ENCODE measurements around the gene PPP1R1A. TPM values are rescaled to one million over a fixed set of nuclear protein-coding genes. Genes with fewer than 3 reads are reported as not detected.

Gene PPP1R1A
- total and polyA plus RNA-seq, 4 donors: 4.7 to 15.8 (median 11.3) TPM

DNA sequence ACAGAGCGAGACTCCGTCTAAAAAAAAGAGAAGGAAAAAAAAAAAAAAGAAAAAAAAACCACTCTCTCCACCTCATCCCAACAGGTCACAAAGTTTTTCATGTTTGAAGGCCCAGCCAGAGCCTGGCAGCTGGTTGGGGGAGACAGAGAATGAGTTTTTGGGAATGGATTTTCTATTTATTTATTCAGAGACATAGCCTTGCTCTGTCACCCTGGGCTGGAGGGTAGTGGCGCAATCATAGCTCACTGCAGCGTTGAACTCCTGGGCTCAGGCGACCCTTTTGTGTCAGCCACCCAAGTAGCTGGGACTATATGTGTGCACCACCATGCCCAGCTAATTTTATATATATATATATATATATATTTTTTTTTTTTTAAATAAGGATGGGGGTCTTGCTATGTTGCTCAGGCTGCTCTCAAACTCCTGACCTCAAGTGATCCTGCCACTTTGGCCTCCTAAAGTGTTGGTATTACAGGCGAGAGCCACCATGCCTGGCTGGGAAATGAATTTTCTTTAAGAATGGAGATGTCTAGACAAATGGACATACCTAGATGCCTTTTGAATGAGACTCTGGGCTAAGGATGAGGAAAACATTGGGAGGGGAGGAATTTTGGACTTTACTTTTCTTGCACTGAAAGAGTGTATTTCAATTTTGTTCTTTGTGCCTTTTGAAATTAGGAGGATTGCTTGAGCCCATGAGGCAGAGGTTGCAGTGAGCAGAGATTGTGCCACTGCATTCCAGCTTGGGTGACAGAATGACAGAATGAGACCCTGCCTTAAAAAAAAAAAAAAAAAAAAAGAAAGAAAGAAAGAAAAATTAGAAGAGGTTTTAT lies 16.9 kb upstream of the PPP1R1A start:
- Histone ChIP-seq H3K36me3 (ENCODE audit: control insufficient read depth in 1 of 2, insufficient read depth in 2 of 2, low read length in 1 of 2) (no peaks in the 10 kb centered on the region), H3K27me3 (ENCODE audit: control insufficient read depth in 1 of 2, insufficient read depth in 2 of 2, low read length in 1 of 2) (no peaks in the 10 kb centered on the region), H3K9me3 (ENCODE audit: control insufficient read depth, low read length) (no peaks in the 10 kb centered on the region), H3K4me1 (ENCODE audit: control insufficient read depth in 1 of 2, insufficient read depth in 2 of 2, low read length in 2 of 2) (no peaks in the 10 kb centered on the region), H3K4me3 (ENCODE audit: low read length in 2 of 2) (no peak overlapping the region), H3K27ac (ENCODE audit: low read depth in 1 of 2, low read length in 2 of 2) (no peak overlapping the region)
- WGBS, 2 donors: 95 to 98% methylated on average over 6 of the region's 6 CpGs
- ATAC-seq (ENCODE audit: low FRiP score) (no peak), DNase-seq (no peak)
- intact Hi-C loops (cut with DNase I): no loop called here

DNA sequence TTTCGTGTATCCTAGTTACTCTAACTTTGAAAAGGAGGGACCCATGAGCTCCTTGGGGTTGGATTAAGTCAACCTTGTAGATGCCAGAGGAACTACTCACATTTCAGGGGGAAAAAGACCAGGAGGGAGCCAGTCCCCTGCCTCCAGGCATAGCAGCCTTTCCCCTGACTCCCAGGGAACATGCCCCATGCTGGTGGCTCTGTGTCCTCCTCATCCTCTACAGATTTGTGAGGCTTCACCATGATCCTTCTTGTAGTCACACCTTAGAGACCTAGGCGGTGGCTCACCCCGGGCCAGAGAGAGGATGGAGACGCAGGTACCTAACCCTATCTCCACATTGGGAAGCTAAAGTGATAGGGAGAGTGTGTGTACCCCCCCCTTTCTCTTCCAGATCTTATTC lies 16.0 kb upstream of the PPP1R1A start:
- H3K27me3 ChIP-seq (ENCODE audit: control insufficient read depth in 1 of 2, insufficient read depth in 2 of 2, low read length in 1 of 2): no peaks in the 10 kb centered on the region
- intact Hi-C loops (cut with DNase I): no loop called here
- H3K27ac ChIP-seq (ENCODE audit: low read depth in 1 of 2, low read length in 2 of 2): no peak overlapping the region
- H3K4me1 ChIP-seq (ENCODE audit: control insufficient read depth in 1 of 2, insufficient read depth in 2 of 2, low read length in 2 of 2): no peaks in the 10 kb centered on the region
- H3K9me3 ChIP-seq (ENCODE audit: control insufficient read depth, low read length): no peaks in the 10 kb centered on the region
- H3K36me3 ChIP-seq (ENCODE audit: control insufficient read depth in 1 of 2, insufficient read depth in 2 of 2, low read length in 1 of 2): no peaks in the 10 kb centered on the region
- DNase-seq (no peak), ATAC-seq (ENCODE audit: low FRiP score) (no peak)
- 90 to 93% methylated on average over 4 of the region's 4 CpGs for WGBS, 2 donors
- no peak overlapping the region for H3K4me3 ChIP-seq (ENCODE audit: low read length in 2 of 2)

DNA sequence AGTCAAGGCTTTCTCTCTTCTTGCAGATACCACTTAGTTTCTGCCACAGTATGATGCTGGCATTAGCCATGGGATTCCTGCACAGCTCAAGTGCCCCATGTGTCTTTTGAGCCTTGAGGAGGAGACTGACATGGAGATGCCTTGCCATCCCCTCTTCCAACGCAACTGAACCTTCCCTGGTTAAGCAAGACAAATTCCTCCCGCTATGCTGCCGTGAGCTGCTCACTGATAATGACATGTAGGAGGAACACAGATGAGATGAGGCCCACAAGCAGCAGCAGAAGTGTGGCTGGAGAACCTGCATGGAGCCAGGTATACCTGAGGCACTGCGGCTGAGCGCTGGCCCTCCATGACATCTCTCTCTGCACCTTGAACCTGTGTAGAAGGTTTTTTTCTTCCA lies 15.4 kb upstream of the PPP1R1A start:
- Histone ChIP-seq H3K9me3 (ENCODE audit: control insufficient read depth, low read length) (no peaks in the 10 kb centered on the region), H3K4me1 (ENCODE audit: control insufficient read depth in 1 of 2, insufficient read depth in 2 of 2, low read length in 2 of 2) (no peaks in the 10 kb centered on the region), H3K4me3 (ENCODE audit: low read length in 2 of 2) (no peak overlapping the region), H3K27ac (ENCODE audit: low read depth in 1 of 2, low read length in 2 of 2) (no peak overlapping the region), H3K36me3 (ENCODE audit: control insufficient read depth in 1 of 2, insufficient read depth in 2 of 2, low read length in 1 of 2) (no peaks in the 10 kb centered on the region), H3K27me3 (ENCODE audit: control insufficient read depth in 1 of 2, insufficient read depth in 2 of 2, low read length in 1 of 2) (no peaks in the 10 kb centered on the region)
- intact Hi-C loops (cut with DNase I): no loop called here
- ATAC-seq (ENCODE audit: low FRiP score) (no peak), DNase-seq (no peak)
- WGBS, 2 donors: 90 to 91% methylated on average over 5 of the region's 5 CpGs

DNA sequence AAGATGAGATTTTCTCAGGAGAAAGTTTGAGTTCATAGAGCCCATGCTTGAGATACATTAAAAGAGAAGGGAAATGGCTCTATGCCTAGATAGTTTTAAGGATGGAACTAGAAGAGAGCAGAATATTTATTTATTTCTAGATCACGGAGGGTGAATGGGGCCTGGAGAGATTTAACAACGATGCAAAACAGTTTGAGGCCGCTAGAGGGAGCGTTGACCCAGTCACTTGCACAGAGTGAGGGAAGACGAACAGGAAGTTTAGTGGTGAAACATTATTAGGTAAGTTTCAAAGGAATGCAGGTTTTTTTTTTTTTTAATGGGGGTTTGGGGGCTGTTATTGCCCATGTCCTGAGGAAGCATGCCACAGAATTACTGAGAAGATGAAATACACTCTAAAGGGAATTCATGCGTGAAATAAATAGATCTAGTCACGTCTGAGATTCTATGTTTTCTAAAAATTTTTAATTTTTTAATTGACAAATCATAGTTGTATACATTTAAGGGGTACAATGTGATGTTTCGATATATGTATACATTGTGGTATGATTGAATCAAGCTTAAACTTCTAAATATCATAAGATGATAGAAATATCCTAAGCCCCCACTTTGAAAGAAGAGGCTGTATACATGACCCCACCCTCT lies 14.8 kb upstream of the PPP1R1A start:
- Histone ChIP-seq H3K4me1 (ENCODE audit: control insufficient read depth in 1 of 2, insufficient read depth in 2 of 2, low read length in 2 of 2) (no peaks in the 10 kb centered on the region), H3K27ac (ENCODE audit: low read depth in 1 of 2, low read length in 2 of 2) (no peak overlapping the region), H3K27me3 (ENCODE audit: control insufficient read depth in 1 of 2, insufficient read depth in 2 of 2, low read length in 1 of 2) (no peaks in the 10 kb centered on the region), H3K9me3 (ENCODE audit: control insufficient read depth, low read length) (no peaks in the 10 kb centered on the region), H3K4me3 (ENCODE audit: low read length in 2 of 2) (no peak overlapping the region), H3K36me3 (ENCODE audit: control insufficient read depth in 1 of 2, insufficient read depth in 2 of 2, low read length in 1 of 2) (no peaks in the 10 kb centered on the region)
- ATAC-seq (ENCODE audit: low FRiP score) (peak; percentile 81), DNase-seq (peak; percentile 68 to 83)
- 20 to 24% methylated on average over 8 of the region's 8 CpGs for WGBS, 2 donors
- intact Hi-C loops (cut with DNase I): no loop called here

DNA sequence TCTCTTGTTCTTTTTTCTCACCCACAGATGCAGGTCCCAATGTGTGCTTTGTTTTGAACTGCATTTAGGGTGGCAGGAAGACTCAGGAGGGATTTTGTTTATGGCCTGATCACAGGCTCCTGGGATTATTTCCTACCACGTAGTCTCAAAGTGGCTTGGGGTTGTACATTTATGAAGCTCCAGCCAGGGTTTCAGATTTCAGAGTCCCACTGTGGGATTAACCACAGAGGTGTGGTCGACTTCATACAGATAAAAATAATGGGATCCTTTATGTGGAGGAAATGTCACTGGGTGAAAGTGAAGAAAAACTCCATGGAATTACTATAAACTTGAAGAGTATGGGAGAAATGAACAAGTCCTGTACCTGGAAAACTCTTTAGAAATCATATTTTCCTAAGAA lies 14.2 kb upstream of the PPP1R1A start:
- Histone ChIP-seq H3K27ac (ENCODE audit: low read depth in 1 of 2, low read length in 2 of 2) (no peak overlapping the region), H3K36me3 (ENCODE audit: control insufficient read depth in 1 of 2, insufficient read depth in 2 of 2, low read length in 1 of 2) (no peaks in the 10 kb centered on the region), H3K27me3 (ENCODE audit: control insufficient read depth in 1 of 2, insufficient read depth in 2 of 2, low read length in 1 of 2) (no peaks in the 10 kb centered on the region), H3K9me3 (ENCODE audit: control insufficient read depth, low read length) (no peaks in the 10 kb centered on the region), H3K4me3 (ENCODE audit: low read length in 2 of 2) (no peak overlapping the region), H3K4me1 (ENCODE audit: control insufficient read depth in 1 of 2, insufficient read depth in 2 of 2, low read length in 2 of 2) (no peaks in the 10 kb centered on the region)
- intact Hi-C loops (cut with DNase I): no loop called here
- DNase-seq (no peak), ATAC-seq (ENCODE audit: low FRiP score) (no peak)
- 60 to 61% methylated on average over 2 of the region's 2 CpGs for WGBS, 2 donors

DNA sequence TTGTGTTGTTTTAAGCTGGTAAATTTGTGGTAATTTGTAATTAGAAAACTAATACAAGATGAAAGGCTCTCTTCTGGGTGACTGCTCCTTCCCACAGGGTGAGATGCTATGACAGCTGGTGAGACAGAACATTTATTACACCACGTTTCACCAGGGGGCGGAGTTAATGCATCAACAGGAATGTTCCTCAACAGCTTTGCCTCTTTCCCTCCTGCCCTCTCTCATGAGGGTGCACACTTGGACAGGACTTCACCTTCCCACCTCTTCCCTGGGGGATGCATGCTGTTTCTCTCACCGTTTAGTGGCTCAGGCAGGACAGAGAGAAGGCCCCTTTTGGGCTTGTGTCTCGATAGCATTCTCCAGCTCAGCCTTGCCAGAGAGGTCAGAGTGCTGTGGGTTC lies 13.4 kb upstream of the PPP1R1A start:
- Histone ChIP-seq H3K36me3 (ENCODE audit: control insufficient read depth in 1 of 2, insufficient read depth in 2 of 2, low read length in 1 of 2) (no peaks in the 10 kb centered on the region), H3K4me1 (ENCODE audit: control insufficient read depth in 1 of 2, insufficient read depth in 2 of 2, low read length in 2 of 2) (no peaks in the 10 kb centered on the region), H3K4me3 (ENCODE audit: low read length in 2 of 2) (no peak overlapping the region), H3K27me3 (ENCODE audit: control insufficient read depth in 1 of 2, insufficient read depth in 2 of 2, low read length in 1 of 2) (no peaks in the 10 kb centered on the region), H3K9me3 (ENCODE audit: control insufficient read depth, low read length) (no peaks in the 10 kb centered on the region), H3K27ac (ENCODE audit: low read depth in 1 of 2, low read length in 2 of 2) (no peak overlapping the region)
- 49 to 58% methylated on average over 4 of the region's 4 CpGs for WGBS, 2 donors
- ATAC-seq (ENCODE audit: low FRiP score) (no peak), DNase-seq (no peak)
- intact Hi-C loops (cut with DNase I): no loop called here

DNA sequence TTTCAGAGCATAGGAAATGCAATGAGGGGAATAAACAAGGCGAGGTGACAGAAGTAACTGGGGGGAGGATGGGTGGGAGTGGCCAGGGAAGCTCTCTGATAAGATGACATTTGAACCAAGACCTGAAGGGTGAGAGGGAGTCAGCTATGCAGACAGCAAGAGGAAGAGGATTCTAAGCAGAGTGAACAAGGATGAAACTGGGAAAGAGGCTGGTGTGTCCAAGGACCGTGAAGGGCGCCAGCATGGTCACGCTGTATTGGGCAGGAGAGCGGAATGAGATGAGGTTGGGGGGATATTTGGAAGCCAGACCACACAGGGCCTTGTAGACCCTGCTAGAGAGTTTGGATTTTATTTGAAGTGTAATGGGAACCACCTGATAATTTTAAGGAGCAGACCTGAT lies 10.5 kb upstream of the PPP1R1A start:
- ATAC-seq (ENCODE audit: low FRiP score): no peak
- 90 to 92% methylated on average over 5 of the region's 5 CpGs for WGBS, 2 donors
- no peak overlapping the region for H3K27ac ChIP-seq (ENCODE audit: low read depth in 1 of 2, low read length in 2 of 2)
- no peaks in the 10 kb centered on the region for H3K27me3 ChIP-seq (ENCODE audit: control insufficient read depth in 1 of 2, insufficient read depth in 2 of 2, low read length in 1 of 2)
- intact Hi-C loops (cut with DNase I): loop anchor here in 1 of 2 donors (10.0 kb wide), 1 partner anchor 74 kb away; no protein-coding TSS in a partner anchor
- no peaks in the 10 kb centered on the region for H3K4me1 ChIP-seq (ENCODE audit: control insufficient read depth in 1 of 2, insufficient read depth in 2 of 2, low read length in 2 of 2)
- no peak for DNase-seq
- no peak overlapping the region for H3K4me3 ChIP-seq (ENCODE audit: low read length in 2 of 2)
- H3K36me3 ChIP-seq (ENCODE audit: control insufficient read depth in 1 of 2, insufficient read depth in 2 of 2, low read length in 1 of 2): no peaks in the 10 kb centered on the region
- H3K9me3 ChIP-seq (ENCODE audit: control insufficient read depth, low read length): no peaks in the 10 kb centered on the region

DNA sequence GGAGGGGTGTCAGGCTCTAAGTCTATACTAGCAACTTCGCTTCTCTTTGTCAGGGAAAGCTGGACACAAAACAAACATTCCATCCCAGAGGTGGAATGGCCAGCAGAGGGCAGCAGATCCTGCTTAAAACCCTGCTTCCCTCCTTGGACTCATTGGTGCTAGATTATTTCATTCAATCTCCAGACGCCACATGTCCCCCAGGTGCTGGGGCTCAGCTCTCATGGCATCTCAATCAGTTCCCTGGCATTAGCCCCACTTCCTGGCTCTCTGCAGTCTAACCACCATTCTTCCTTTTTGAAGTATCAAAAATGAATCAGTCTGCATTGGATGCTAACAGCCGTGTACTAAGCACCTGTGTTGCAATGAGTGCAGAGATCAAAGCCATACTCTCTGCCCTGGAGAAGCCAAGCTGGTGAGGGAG lies 8.1 kb upstream of the PPP1R1A start:
- intact Hi-C loops (cut with DNase I): loop anchor here in 1 of 2 donors (10.0 kb wide), 1 partner anchor 72 kb away; no protein-coding TSS in a partner anchor
- Histone ChIP-seq H3K27ac (ENCODE audit: low read depth in 1 of 2, low read length in 2 of 2) (no peak overlapping the region), H3K27me3 (ENCODE audit: control insufficient read depth in 1 of 2, insufficient read depth in 2 of 2, low read length in 1 of 2) (no peaks in the 10 kb centered on the region), H3K36me3 (ENCODE audit: control insufficient read depth in 1 of 2, insufficient read depth in 2 of 2, low read length in 1 of 2) (no peaks in the 10 kb centered on the region), H3K4me1 (ENCODE audit: control insufficient read depth in 1 of 2, insufficient read depth in 2 of 2, low read length in 2 of 2) (no peaks in the 10 kb centered on the region), H3K4me3 (ENCODE audit: low read length in 2 of 2) (no peak overlapping the region), H3K9me3 (ENCODE audit: control insufficient read depth, low read length) (no peaks in the 10 kb centered on the region)
- peak; percentile 78 to 89 for DNase-seq
- WGBS, 2 donors: 27% methylated on average over 3 of the region's 3 CpGs
- peak; percentile 45 for ATAC-seq (ENCODE audit: low FRiP score)

DNA sequence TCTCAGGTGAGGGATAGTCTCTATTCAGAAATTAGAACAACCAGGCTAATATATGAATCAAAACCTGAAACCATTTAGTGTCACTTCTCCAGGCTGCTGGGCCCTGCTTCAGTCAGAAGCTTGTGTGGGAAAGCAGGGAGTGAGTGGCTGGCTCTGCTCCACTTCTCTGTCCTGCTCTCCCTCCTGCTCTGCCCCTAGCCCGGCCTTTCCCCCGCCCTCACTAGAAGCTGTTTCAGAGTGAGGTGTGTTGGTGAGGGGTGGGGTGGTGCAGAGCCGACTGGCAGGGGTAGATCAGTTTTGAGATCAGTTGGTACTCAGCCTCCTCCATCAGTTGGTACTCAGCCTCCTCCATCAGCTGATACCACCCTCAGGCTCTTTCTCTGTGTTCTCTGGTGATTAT lies 7.0 kb upstream of the PPP1R1A start:
- WGBS, 2 donors: 76 to 83% methylated on average over 3 of the region's 3 CpGs
- H3K9me3 ChIP-seq (ENCODE audit: control insufficient read depth, low read length): no peaks in the 10 kb centered on the region
- H3K36me3 ChIP-seq (ENCODE audit: control insufficient read depth in 1 of 2, insufficient read depth in 2 of 2, low read length in 1 of 2): no peaks in the 10 kb centered on the region
- no peaks in the 10 kb centered on the region for H3K4me1 ChIP-seq (ENCODE audit: control insufficient read depth in 1 of 2, insufficient read depth in 2 of 2, low read length in 2 of 2)
- intact Hi-C loops (cut with DNase I): loop anchor here in 1 of 2 donors (10.0 kb wide), 1 partner anchor 71 kb away; no protein-coding TSS in a partner anchor
- H3K27ac ChIP-seq (ENCODE audit: low read depth in 1 of 2, low read length in 2 of 2): no peak overlapping the region
- DNase-seq (peak in 1 of 2 donors; percentile 16), ATAC-seq (ENCODE audit: low FRiP score) (no peak)
- H3K4me3 ChIP-seq (ENCODE audit: low read length in 2 of 2): no peak overlapping the region
- H3K27me3 ChIP-seq (ENCODE audit: control insufficient read depth in 1 of 2, insufficient read depth in 2 of 2, low read length in 1 of 2): no peaks in the 10 kb centered on the region

All from aorta (tissue), 5 donors.